Aorta (tissue), 5 donors: ENCODE data around the gene SIPA1L3. TPM values are rescaled to one million over a fixed set of nuclear protein-coding genes. Genes with fewer than 3 reads are reported as not detected.
A peak's percentile ranks its signal among the peaks of the same experiment; 100 is the strongest.
"Not testable (repeated sequence)": the region's sequence is repeated elsewhere in the genome, so short reads cannot be mapped to it uniquely, and the experiment has no call there.

Experiments used
- ATAC-seq: fragments of 200-7000 bp; cut with Tn5 transposase; one replicate; pipeline ENCODE4 v1.9.1; 2022; ENCODE audit warnings: moderate library complexity; ENCODE audit not compliant: low FRiP score
- DNase-seq, 2 donors: peaks; one replicate each; pipeline ENCODE4 v3.0.0-alpha.2; 2020
- H3K27ac ChIP-seq, 2 donors: one replicate each; pipeline ENCODE4 v1.5.1; 2013; ENCODE audit warnings: low read length in 2 of 2, mild to moderate bottlenecking in 2 of 2, moderate library complexity in 2 of 2, control low read depth in 1 of 2, inconsistent platforms in 1 of 2, low read depth in 1 of 2
- H3K27me3 ChIP-seq, 2 donors: one replicate each; pipeline ENCODE4 v1.6.1; 2013; ENCODE audit warnings: control low read depth in 1 of 2, low read length in 1 of 2, mild to moderate bottlenecking in 1 of 2, moderate library complexity in 1 of 2; ENCODE audit not compliant: insufficient read depth in 2 of 2, control insufficient read depth in 1 of 2
- H3K36me3 ChIP-seq, 2 donors: one replicate each; pipeline ENCODE4 v1.6.1; 2013; ENCODE audit warnings: control low read depth in 1 of 2, low read length in 1 of 2, mild to moderate bottlenecking in 1 of 2; ENCODE audit not compliant: insufficient read depth in 2 of 2, control insufficient read depth in 1 of 2
- H3K4me1 ChIP-seq, 2 donors: one replicate each; pipeline ENCODE4 v1.6.1; 2013; ENCODE audit warnings: low read length in 2 of 2, control low read depth in 1 of 2, mild to moderate bottlenecking in 1 of 2, moderate library complexity in 1 of 2; ENCODE audit not compliant: insufficient read depth in 2 of 2, control insufficient read depth in 1 of 2
- H3K4me3 ChIP-seq, 2 donors: one replicate each; pipeline ENCODE4 v1.5.1; 2013; ENCODE audit warnings: low read length in 2 of 2, control low read depth in 1 of 2, mild to moderate bottlenecking in 1 of 2
- H3K9me3 ChIP-seq: one replicate; pipeline ENCODE4 v1.6.1; 2013; ENCODE audit warnings: mild to moderate bottlenecking, low read length; ENCODE audit not compliant: control insufficient read depth
- WGBS, 2 donors: extraction: QIAGEN DNeasy Blood & Tissue Kit; methylation state at CpG; one replicate each; pipeline ENCODE4 v1.1.7; 2013; 5-methylcytosine and 5-hydroxymethylcytosine counted together
- intact Hi-C, 2 donors: fragments of 100-400 bp; cut with DNase I; formaldehyde crosslinking; loops; one replicate each; pipeline versions ENCODE4 v1.14.2 to v1.15.0; 2022
- long read RNA-seq, 2 donors: library from polyadenylated mRNA; unstranded; transcript quantifications; one replicate each; pipeline ENCODE4 v2.0.0, GENCODE V29; 2020 to 2021
- polyA plus RNA-seq, 2 donors: library from polyadenylated mRNA; stranded (reverse); fragments of 200-250 nt; gene quantifications; one replicate each; pipeline ENCODE4 v1.2.3, GENCODE V29; 2013
- total RNA-seq, 2 donors: library from RNA; stranded (reverse); fragmentation: NEBNext Ultra II Directional; extraction: Animal tissue kit (Norgen Biotek cat#: 25700); gene quantifications; one replicate each; pipeline ENCODE4 v1.2.1, GENCODE V29; 2021
- donor health status: healthy with polysubstance abuse.
- donor health status: Bipolar disorder and iron deficiency.
- donor health status: DM: no; HTN: no; CAD: no.
- donor health status: DM: no; HTN: no; CAD: no.
- donor health status: DM: yes; HTN: yes; CAD: no.

SIPA1L3 gene, protein sequence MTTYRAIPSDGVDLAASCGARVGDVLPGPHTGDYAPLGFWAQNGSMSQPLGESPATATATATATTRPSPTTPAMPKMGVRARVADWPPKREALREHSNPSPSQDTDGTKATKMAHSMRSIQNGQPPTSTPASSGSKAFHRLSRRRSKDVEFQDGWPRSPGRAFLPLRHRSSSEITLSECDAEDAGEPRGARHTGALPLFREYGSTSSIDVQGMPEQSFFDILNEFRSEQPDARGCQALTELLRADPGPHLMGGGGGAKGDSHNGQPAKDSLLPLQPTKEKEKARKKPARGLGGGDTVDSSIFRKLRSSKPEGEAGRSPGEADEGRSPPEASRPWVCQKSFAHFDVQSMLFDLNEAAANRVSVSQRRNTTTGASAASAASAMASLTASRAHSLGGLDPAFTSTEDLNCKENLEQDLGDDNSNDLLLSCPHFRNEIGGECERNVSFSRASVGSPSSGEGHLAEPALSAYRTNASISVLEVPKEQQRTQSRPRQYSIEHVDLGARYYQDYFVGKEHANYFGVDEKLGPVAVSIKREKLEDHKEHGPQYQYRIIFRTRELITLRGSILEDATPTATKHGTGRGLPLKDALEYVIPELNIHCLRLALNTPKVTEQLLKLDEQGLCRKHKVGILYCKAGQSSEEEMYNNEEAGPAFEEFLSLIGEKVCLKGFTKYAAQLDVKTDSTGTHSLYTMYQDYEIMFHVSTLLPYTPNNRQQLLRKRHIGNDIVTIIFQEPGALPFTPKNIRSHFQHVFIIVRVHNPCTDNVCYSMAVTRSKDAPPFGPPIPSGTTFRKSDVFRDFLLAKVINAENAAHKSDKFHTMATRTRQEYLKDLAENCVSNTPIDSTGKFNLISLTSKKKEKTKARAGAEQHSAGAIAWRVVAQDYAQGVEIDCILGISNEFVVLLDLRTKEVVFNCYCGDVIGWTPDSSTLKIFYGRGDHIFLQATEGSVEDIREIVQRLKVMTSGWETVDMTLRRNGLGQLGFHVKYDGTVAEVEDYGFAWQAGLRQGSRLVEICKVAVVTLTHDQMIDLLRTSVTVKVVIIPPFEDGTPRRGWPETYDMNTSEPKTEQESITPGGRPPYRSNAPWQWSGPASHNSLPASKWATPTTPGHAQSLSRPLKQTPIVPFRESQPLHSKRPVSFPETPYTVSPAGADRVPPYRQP (N-terminal part only)
- 10 to 100 TPM; 17.2 to 20.9 TPM for total RNA-seq
- polyA plus RNA-seq = 1 to 10 TPM; 1.3 to 5.3 TPM
- long read RNA-seq, donor 1, partial matches to known transcripts = 0 of 10 reads
- long read RNA-seq, donor 1, other reads (novel, unspliced or antisense) = 9 of 10 reads
- long read RNA-seq, donor 2, partial matches to known transcripts = 3 of 16 reads
- long read RNA-seq, donor 2, other reads (novel, unspliced or antisense) = 13 of 16 reads

DNA sequence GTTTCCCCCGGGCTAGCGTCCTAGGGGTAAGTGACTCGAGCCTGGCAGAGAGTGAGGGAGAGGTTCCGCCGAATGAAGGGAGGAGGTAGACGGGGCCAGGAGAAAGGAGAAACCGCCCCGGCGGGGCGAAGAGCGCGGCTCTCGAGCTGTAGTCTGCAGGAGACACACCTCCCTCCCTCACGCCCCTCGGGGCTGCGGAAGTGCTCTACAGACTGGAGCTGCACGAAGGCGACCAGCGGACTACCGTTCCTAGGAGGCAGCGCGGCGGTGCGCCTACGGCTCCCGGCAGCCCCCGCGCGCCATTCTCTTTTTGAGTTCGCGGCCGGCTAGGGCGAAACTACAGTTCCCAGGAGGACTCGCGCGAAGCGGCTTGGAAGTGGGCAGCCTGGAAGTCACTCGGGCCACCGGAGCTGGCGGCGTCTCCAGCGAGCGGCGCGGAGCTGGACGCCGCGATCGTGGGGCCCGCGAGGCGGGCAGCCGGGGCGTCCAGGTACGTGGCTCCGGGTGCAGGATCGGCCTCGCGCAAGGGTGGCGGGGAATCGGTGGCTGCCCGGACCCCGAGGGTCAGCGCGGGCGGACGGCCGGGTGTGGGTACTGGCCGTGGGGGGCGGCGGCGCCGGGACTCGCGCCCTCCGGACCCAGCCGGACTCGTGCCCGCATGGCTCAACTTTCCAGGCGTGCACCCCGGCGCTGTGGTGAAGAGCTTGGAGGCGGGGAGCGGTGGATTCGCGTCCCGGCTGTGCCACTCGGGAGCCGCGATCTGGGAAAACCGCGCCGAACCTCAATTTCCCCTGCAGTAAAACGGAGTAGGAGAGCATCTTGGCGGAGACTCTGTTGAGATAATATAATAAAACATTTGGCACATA, at the start of gene SIPA1L3:
Gene SIPA1L3 (plus strand): TSS at position 340 of the 866 bp plus-strand sequence. CDS start 174,358 bp downstream, outside the sequence.
- peak; percentile 98 for ATAC-seq
- peak within 1 kb of the TSS; percentile 61 to 93 for H3K4me3 ChIP-seq
- H3K27ac ChIP-seq = no peak within 1 kb of the TSS
- no peaks in the 10 kb centered on the region for H3K27me3 ChIP-seq
- 0% methylated on average over 92 to 95 of the region's 95 CpGs for WGBS, 2 donors
- peaks cover 0 to 3% of the 10 kb centered on the region in 2 donors for H3K4me1 ChIP-seq
- DNase-seq = peak; percentile 97 to 98
- H3K9me3 ChIP-seq = no peaks in the 10 kb centered on the region
- H3K36me3 ChIP-seq = no peaks in the 10 kb centered on the region
- intact Hi-C loops = loop anchor here (1.0 to 10.0 kb wide), 4 partner anchors 97 to 428 kb away; partner anchors contain the start of genes CATSPERG (in 1 of the 2) and DPF1 (in 1 of the 2)

DNA sequence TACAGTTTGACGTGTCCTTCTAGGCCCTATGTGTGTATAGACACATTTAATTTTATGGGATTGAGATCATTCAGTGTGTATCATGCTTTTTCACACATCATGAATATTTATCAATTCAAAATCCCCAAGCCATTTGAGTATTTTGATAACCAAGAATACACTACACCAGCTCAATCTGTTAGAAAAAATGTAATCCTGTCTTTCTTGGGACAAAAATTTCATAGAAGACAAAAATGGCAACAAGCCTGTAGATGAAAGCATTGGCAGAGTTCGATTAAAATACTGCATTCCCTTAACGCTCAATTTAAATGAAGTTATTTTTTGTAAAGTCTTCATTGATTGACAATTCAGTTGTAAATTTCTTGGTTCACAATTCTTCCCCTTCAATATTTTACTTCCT, 42.5 kb upstream of the SIPA1L3 start:
- Histone ChIP-seq H3K4me1 (no peaks in the 10 kb centered on the region), H3K4me3 (no peak overlapping the region), H3K27ac (no peak overlapping the region), H3K27me3 (no peaks in the 10 kb centered on the region), H3K36me3 (no peaks in the 10 kb centered on the region), H3K9me3 (peaks cover under 1% of the 10 kb centered on the region)
- 78 to 86% methylated on average over 3 of the region's 3 CpGs for WGBS, 2 donors
- DNase-seq = no peak
- intact Hi-C loops = no loop called here
- no peak for ATAC-seq

DNA sequence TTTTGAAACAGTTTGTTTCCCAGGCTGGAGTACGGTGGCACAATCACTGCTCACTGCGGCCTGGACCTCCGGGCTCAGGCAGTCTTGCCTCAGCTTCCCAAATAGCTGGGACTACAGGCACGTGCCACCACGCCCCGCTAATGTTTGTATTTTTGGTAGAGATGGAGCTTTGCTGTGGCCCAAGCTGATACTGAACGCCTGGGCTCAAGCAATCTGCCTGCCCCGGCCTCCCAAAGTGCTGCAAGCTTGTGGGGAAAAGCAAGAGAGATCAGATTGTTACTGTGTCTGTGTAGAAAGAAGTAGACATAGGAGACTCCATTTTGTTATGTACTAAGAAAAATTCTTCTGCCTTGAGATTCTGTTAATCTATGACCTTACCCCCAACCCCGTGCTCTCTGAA, 41.1 kb upstream of the SIPA1L3 start:
- H3K27ac ChIP-seq, H3K27me3 ChIP-seq, H3K4me3 ChIP-seq, intact Hi-C loops, ATAC-seq, H3K36me3 ChIP-seq, H3K9me3 ChIP-seq, H3K4me1 ChIP-seq, DNase-seq: not testable (repeated sequence)
- WGBS, 2 donors = 81 to 83% methylated on average over 8 of the region's 9 CpGs

DNA sequence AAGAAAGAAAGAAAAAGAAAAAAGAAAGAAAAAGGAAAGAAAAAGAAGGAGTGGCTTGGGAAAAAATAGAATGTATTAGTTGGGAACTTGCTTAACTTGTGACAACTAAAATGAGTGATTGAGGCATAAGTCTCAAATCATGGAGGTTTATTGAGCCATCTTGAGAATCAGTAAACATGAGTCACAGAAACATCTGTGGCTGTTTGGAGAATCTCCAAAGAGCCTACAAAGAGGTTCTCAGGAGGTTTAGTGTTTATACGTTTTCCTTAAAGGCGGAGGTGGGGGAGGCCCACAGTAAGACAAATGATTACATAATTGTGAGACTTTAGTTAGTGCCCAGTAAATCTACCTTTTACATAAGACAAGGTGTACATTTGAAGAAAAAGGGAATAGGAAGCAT, 39.2 kb upstream of the SIPA1L3 start:
- Histone ChIP-seq H3K27ac (no peak overlapping the region), H3K4me3 (no peak overlapping the region), H3K4me1 (no peaks in the 10 kb centered on the region), H3K27me3 (no peaks in the 10 kb centered on the region), H3K36me3 (no peaks in the 10 kb centered on the region), H3K9me3 (peaks cover 1% of the 10 kb centered on the region)
- intact Hi-C loops = no loop called here
- DNase-seq (no peak), ATAC-seq (no peak)
- 70% methylated on average over 2 of the region's 2 CpGs for WGBS, 2 donors

DNA sequence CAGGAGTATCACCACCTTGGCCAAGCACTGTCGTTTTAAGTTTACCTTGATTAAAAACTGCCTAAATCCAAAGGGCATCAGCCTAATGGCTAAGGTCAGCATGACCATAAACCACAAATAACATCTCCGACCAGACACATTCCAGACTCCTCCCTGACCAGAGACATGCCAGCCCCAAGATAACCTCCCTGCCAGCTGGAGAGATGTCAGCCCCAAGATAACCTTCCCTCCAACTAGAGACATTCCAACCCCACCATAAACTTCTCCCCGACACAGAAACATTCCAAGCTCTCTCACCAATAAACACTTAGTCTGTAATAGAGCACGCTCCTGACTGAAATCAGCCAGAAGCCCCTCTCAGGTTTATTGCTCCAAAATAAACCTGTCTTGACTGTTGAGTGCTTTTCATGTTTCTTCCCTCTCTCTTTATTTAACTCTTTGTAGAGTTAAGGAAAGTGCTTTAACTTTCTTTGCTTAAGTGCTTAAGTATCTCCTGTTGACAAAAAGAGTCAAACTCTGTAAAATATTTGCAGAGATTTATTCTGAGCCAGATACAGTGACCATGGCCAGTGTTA, 37.2 kb upstream of the SIPA1L3 start:
- ATAC-seq = no peak
- H3K4me3 ChIP-seq = no peak overlapping the region
- intact Hi-C loops = no loop called here
- DNase-seq = no peak
- no peaks in the 10 kb centered on the region for H3K4me1 ChIP-seq
- no peaks in the 10 kb centered on the region for H3K36me3 ChIP-seq
- H3K27me3 ChIP-seq = no peaks in the 10 kb centered on the region
- WGBS, 2 donors = 69 to 74% methylated on average over 4 of the region's 4 CpGs
- H3K27ac ChIP-seq = no peak overlapping the region
- peaks cover 1% of the 10 kb centered on the region for H3K9me3 ChIP-seq

DNA sequence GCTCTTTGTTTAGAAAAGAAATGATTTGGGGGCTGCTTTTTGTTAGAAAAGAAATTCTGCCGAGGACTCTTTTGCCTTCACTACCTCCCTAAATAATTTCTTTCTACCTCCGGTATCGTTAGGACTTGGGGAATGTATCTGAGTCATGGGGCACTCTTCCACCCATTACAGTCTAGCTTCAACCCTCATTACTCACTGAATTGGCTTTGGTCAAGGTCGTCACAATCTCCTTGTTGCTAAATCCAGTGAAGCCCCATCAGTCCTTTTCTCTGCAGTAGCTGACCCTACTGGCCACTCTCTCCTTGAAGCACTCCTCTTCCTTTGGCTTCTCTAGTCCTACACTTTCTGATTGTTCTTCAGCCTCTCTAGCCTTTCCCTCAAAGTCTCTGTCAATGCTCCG, 34.6 kb upstream of the SIPA1L3 start:
- intact Hi-C loops = no loop called here
- no peak overlapping the region for H3K4me3 ChIP-seq
- H3K4me1 ChIP-seq = no peaks in the 10 kb centered on the region
- peaks cover 1% of the 10 kb centered on the region for H3K9me3 ChIP-seq
- no peaks in the 10 kb centered on the region for H3K27me3 ChIP-seq
- DNase-seq (no peak), ATAC-seq (no peak)
- 68 to 81% methylated on average over 5 of the region's 5 CpGs for WGBS, 2 donors
- no peak overlapping the region for H3K27ac ChIP-seq
- no peaks in the 10 kb centered on the region for H3K36me3 ChIP-seq

DNA sequence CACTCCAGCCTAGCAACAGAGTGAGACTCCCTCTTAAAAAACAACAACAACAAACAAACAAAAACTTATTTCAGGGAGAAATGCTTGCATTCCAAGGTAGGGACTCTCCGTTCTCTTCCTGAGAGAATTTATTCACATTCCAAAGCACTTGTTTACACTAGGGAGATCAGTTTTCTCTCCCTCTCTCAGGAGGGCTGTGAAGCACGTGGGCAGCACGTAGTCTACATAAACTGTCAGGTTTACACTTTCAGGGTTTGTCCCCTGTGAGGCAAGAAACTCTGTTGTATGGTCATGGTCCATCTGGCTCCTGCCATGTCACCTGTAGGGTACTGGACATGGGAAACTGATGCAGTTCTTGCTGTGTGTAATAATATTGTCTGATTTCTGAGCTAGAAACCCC, 32.2 kb upstream of the SIPA1L3 start:
- no peaks in the 10 kb centered on the region for H3K36me3 ChIP-seq
- no peak overlapping the region for H3K27ac ChIP-seq
- DNase-seq = no peak
- 6 to 7% methylated on average over 3 of the region's 3 CpGs for WGBS, 2 donors
- no peaks in the 10 kb centered on the region for H3K4me1 ChIP-seq
- no peaks in the 10 kb centered on the region for H3K27me3 ChIP-seq
- H3K9me3 ChIP-seq = no peaks in the 10 kb centered on the region
- ATAC-seq = no peak
- H3K4me3 ChIP-seq = no peak overlapping the region
- intact Hi-C loops = no loop called here
